ENCODE results near the gene ARID1B. TPM values are rescaled to one million over a fixed set of nuclear protein-coding genes. Genes with fewer than 3 reads are reported as not detected.

Gene ARID1B
- total RNA-seq, 4 donors from 2014 or later: 70.5 to 135 (median 78.2) TPM

- no peak for DNase-seq (ENCODE audit: low spot score)
- ATAC-seq (ENCODE audit: low FRiP score): no peak
- TF ChIP-seq, protein P1, sequence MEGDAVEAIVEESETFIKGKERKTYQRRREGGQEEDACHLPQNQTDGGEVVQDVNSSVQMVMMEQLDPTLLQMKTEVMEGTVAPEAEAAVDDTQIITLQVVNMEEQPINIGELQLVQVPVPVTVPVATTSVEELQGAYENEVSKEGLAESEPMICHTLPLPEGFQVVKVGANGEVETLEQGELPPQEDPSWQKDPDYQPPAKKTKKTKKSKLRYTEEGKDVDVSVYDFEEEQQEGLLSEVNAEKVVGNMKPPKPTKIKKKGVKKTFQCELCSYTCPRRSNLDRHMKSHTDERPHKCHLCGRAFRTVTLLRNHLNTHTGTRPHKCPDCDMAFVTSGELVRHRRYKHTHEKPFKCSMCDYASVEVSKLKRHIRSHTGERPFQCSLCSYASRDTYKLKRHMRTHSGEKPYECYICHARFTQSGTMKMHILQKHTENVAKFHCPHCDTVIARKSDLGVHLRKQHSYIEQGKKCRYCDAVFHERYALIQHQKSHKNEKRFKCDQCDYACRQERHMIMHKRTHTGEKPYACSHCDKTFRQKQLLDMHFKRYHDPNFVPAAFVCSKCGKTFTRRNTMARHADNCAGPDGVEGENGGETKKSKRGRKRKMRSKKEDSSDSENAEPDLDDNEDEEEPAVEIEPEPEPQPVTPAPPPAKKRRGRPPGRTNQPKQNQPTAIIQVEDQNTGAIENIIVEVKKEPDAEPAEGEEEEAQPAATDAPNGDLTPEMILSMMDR (IDR thresholded peaks at IDR 0.05): no peak
Measured at GRCh38 chr6:157170535-157170934, 393.4 kb downstream of the ARID1B start.

GRCh38 chr6:157171801-157172200 lies 394.6 kb downstream of the ARID1B start:
- ATAC-seq (ENCODE audit: low FRiP score) (no peak), DNase-seq (ENCODE audit: low spot score) (no peak)
- TF ChIP-seq, protein P1 (IDR thresholded peaks at IDR 0.05): no peak

GRCh38 chr6:157172231-157172701 lies 395.1 kb downstream of the ARID1B start:
- no peak for ATAC-seq (ENCODE audit: low FRiP score)
- TF ChIP-seq, protein P1 (IDR thresholded peaks at IDR 0.05): no peak
- DNase-seq (ENCODE audit: low spot score): no peak

DNA sequence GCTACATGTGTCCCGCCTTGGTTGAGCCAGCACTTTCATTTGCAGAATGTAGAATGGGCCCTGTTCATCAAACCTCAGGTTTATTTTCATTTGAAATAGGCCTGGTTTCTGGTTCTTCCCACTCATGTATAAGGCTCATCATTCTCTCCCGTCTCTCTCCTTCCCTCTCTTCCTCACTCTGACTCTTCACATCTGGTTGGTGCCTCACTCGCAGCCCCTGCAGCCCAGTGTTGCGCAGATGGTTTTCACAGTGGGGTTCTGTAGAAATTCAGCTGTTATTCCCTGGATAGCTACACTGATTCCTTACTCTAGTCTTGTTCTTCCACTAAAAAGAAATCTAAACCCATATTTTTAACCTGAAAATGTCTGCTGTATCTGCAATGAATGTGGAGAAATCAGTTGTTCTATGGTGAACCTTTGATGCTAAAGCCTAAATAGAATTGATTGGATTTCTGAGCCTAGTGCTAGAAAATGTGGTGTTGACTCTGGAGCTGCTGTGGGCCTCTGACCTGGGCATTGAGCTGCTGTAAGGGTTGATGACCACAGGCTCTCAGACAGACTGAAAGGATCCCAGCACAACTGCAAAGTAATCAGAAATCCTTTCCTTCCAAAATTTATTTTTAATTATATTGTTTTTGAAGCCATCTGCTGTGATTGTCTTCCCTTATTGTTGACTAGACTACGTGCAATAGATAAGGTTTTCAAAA lies 395.8 kb downstream of the ARID1B start:
- TF ChIP-seq, protein P1 (IDR thresholded peaks at IDR 0.05): no peak
- no peak for ATAC-seq (ENCODE audit: low FRiP score)
- DNase-seq (ENCODE audit: low spot score): no peak

- ATAC-seq (ENCODE audit: low FRiP score) (no peak), DNase-seq (ENCODE audit: low spot score) (no peak)
- TF ChIP-seq, protein P1 (IDR thresholded peaks at IDR 0.05): no peak
Measured at GRCh38 chr6:157173776-157174175, 396.6 kb downstream of the ARID1B start.

DNA sequence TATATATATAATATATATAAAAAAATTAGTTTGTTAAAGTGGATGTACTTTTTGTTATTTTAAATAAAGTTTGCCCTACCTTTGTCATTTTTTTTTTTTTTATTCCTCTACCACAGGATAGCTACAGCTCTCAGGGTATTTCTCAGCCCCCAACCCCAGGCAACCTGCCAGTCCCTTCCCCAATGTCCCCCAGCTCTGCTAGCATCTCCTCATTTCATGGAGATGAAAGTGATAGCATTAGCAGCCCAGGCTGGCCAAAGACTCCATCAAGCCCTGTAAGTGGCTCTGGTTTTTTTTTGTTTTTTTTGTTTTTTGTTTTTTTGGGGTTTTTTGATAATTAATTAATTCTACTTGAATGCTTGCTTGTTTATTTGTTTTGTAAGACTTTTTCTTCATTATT lies 397.6 kb downstream of the ARID1B start:
- TF ChIP-seq, protein P1 (IDR thresholded peaks at IDR 0.05): no peak
- ATAC-seq (ENCODE audit: low FRiP score) (no peak), DNase-seq (ENCODE audit: low spot score) (no peak)

- ATAC-seq (ENCODE audit: low FRiP score) (no peak), DNase-seq (ENCODE audit: low spot score) (no peak)
- TF ChIP-seq, protein P1 (IDR thresholded peaks at IDR 0.05): no peak
Measured at GRCh38 chr6:157177731-157178336, 400.7 kb downstream of the ARID1B start.
